HG02938 (cell line): Measurements from ENCODE around the gene EP300.
"Not testable (repeated sequence)": the region's sequence is repeated elsewhere in the genome, so short reads cannot be mapped to it uniquely, and the experiment has no call there.

Experiments used
- ATAC-seq: cut with Tn5 transposase; IDR thresholded peaks from one replicate; pipeline ENCODE4 v1.9.1; 2021; ENCODE audit warnings: mild to moderate bottlenecking, moderate library complexity; ENCODE audit not compliant: unreplicated experiment

EP300 gene

GRCh38 chr22:41092023-41092817 lies at the start of gene EP300:
Gene EP300, plus strand, starts transcription at chr22:41092592. Its CDS starts 413 bp downstream, at chr22:41093005.
- peak; percentile 38 for ATAC-seq

GRCh38 chr22:41043722-41044121 lies 48.7 kb upstream of the EP300 start:
- no peak for ATAC-seq

- not testable (repeated sequence) for ATAC-seq
These were observed 46.8 kb upstream of the EP300 start for GRCh38 chr22:41045575-41045974.

- no peak for ATAC-seq
These were observed 44.6 kb upstream of the EP300 start for GRCh38 chr22:41047801-41048211.

- not testable (repeated sequence) for ATAC-seq
These were observed 44.0 kb upstream of the EP300 start for GRCh38 chr22:41048345-41048744.

- ATAC-seq = no peak
These were observed 43.3 kb upstream of the EP300 start for GRCh38 chr22:41048791-41049717.

- ATAC-seq = not testable (repeated sequence)
These were observed 42.6 kb upstream of the EP300 start for GRCh38 chr22:41049795-41050194.

- ATAC-seq = no peak
These were observed 41.5 kb upstream of the EP300 start for GRCh38 chr22:41050883-41051282.

GRCh38 chr22:41052661-41053490 lies 39.5 kb upstream of the EP300 start:
- no peak for ATAC-seq

GRCh38 chr22:41057076-41057475 lies 35.3 kb upstream of the EP300 start:
- ATAC-seq = no peak

GRCh38 chr22:41062146-41062545 lies 30.2 kb upstream of the EP300 start:
- no peak for ATAC-seq

GRCh38 chr22:41064326-41064725 lies 28.1 kb upstream of the EP300 start:
- not testable (repeated sequence) for ATAC-seq

- ATAC-seq = not testable (repeated sequence)
These were observed 26.1 kb upstream of the EP300 start for GRCh38 chr22:41066341-41066740.

- not testable (repeated sequence) for ATAC-seq
These were observed 24.4 kb upstream of the EP300 start for GRCh38 chr22:41067968-41068367.

- ATAC-seq = no peak
These were observed 21.6 kb upstream of the EP300 start for GRCh38 chr22:41070665-41071331.

- ATAC-seq = no peak
These were observed 18.3 kb upstream of the EP300 start for GRCh38 chr22:41074061-41074460.

GRCh38 chr22:41074466-41074865 lies 17.9 kb upstream of the EP300 start:
- no peak for ATAC-seq

GRCh38 chr22:41074941-41075710 lies 17.3 kb upstream of the EP300 start:
- no peak for ATAC-seq

- ATAC-seq = no peak
These were observed 16.4 kb upstream of the EP300 start for GRCh38 chr22:41075946-41076345.
